HG03558 (cell line): ENCODE results near the gene PGA4.
"Not testable (repeated sequence)": the region's sequence is repeated elsewhere in the genome, so short reads cannot be mapped to it uniquely, and the experiment has no call there.

ENCODE experiments used
- ATAC-seq: cut with Tn5 transposase; IDR thresholded peaks from one replicate; pipeline ENCODE4 v1.9.1; 2021; ENCODE audit warnings: moderate number of reproducible peaks; ENCODE audit not compliant: unreplicated experiment; ENCODE audit errors: extremely low read depth

The PGA4 gene

GRCh38 chr11:61222047-61222446, at the start of gene PGA4:
Gene PGA4 (plus strand): TSS chr11:61222347. CDS start chr11:61222401, 54 bp downstream.
- ATAC-seq: not testable (repeated sequence)

GRCh38 chr11:61172356-61172755, 49.8 kb upstream of the PGA4 start:
- no peak for ATAC-seq

GRCh38 chr11:61172888-61173287, 49.3 kb upstream of the PGA4 start:
- no peak for ATAC-seq

- no peak for ATAC-seq
Observed at GRCh38 chr11:61173456-61173855, 48.7 kb upstream of the PGA4 start.

- no peak for ATAC-seq
Observed at GRCh38 chr11:61174273-61174672, 47.9 kb upstream of the PGA4 start.

GRCh38 chr11:61174949-61175348, 47.2 kb upstream of the PGA4 start:
- ATAC-seq: no peak

- no peak for ATAC-seq
Observed at GRCh38 chr11:61176446-61176845, 45.7 kb upstream of the PGA4 start.

GRCh38 chr11:61180205-61180604, 41.9 kb upstream of the PGA4 start:
- not testable (repeated sequence) for ATAC-seq

- ATAC-seq: no peak
Observed at GRCh38 chr11:61181489-61181888, 40.7 kb upstream of the PGA4 start.

- ATAC-seq: no peak
Observed at GRCh38 chr11:61183645-61184044, 38.5 kb upstream of the PGA4 start.

GRCh38 chr11:61186504-61186903, 35.6 kb upstream of the PGA4 start:
- ATAC-seq: no peak

GRCh38 chr11:61187505-61188130, 34.5 kb upstream of the PGA4 start:
- ATAC-seq: no peak

- no peak for ATAC-seq
Observed at GRCh38 chr11:61189933-61190332, 32.2 kb upstream of the PGA4 start.

GRCh38 chr11:61193596-61193995, 28.6 kb upstream of the PGA4 start:
- no peak for ATAC-seq

- no peak for ATAC-seq
Observed at GRCh38 chr11:61194169-61194671, 27.9 kb upstream of the PGA4 start.

- no peak for ATAC-seq
Observed at GRCh38 chr11:61194981-61195695, 27.0 kb upstream of the PGA4 start.

GRCh38 chr11:61195719-61196118, 26.4 kb upstream of the PGA4 start:
- ATAC-seq: no peak

GRCh38 chr11:61198361-61198760, 23.8 kb upstream of the PGA4 start:
- no peak for ATAC-seq

GRCh38 chr11:61198948-61199523, 23.1 kb upstream of the PGA4 start:
- no peak for ATAC-seq

GRCh38 chr11:61201476-61201875, 20.7 kb upstream of the PGA4 start:
- no peak for ATAC-seq

- ATAC-seq: not testable (repeated sequence)
Observed at GRCh38 chr11:61202950-61203746, 19.0 kb upstream of the PGA4 start, which contains the start of gene PGA3. Gene PGA3 (plus strand): TSS chr11:61203515. CDS start chr11:61203565, 50 bp downstream.
